ENCODE results near the gene LAT. TPM values are rescaled to one million over a fixed set of nuclear protein-coding genes. Genes with fewer than 3 reads are reported as not detected.

LAT gene
- polyA plus RNA-seq, 1 of the 3 experiments (the other 2 are of a cell fraction), result 8.0 TPM

DNA sequence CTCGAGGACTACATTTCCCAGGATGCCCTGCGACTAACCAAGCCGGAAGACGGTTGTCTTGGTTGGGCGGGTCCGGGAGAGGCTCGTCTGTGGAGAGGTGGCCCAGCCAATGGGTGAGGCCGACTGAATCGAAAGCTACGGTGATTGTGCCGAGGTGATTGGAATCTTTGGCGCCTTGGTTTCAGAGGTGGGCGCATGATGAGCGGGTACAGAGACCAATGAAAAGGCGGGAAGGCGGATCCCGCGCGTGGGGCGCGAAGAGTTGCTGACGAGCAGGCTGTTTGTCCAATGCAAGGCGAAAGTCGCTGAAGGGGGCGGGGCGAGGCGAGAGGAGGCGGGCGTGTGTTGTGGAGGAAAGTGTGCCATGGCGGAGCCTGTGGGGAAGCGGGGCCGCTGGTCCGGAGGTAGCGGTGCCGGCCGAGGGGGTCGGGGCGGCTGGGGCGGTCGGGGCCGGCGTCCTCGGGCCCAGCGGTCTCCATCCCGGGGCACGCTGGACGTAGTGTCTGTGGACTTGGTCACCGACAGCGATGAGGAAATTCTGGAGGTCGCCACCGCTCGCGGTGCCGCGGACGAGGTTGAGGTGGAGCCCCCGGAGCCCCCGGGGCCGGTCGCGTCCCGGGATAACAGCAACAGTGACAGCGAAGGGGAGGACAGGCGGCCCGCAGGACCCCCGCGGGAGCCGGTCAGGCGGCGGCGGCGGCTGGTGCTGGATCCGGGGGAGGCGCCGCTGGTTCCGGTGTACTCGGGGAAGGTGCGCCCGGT, 34.0 kb upstream of the LAT start, which contains the start of gene NFATC2IP:
Gene NFATC2IP, plus strand, starts transcription at position 290 of the 762 bp plus-strand sequence. Its CDS starts 75 bp downstream, at position 365.
- POLR2A ChIA-PET, result interaction anchor here (0.6 to 2.0 kb wide), 7 partner anchors 23 to 129 kb away, joined by 3 to 10 read pairs (median 4); partner anchors contain the start of gene SH2B1
- H3K9me3 ChIP-seq, result no peaks in the 10 kb centered on the region
- H3K79me2 ChIP-seq (ENCODE audit: insufficient read depth), result peaks cover 31% of the 10 kb centered on the region
- H4K20me1 ChIP-seq (ENCODE audit: insufficient read depth), result no peaks in the 10 kb centered on the region
- H3K4me2 ChIP-seq, result peak within 1 kb of the TSS; percentile 92
- WGBS (ENCODE audit: low lambda C conversion rate), result 2% methylated on average over 47 of the region's 79 CpGs
- H3K9ac ChIP-seq, result peak within 1 kb of the TSS; percentile 86
- no peaks in the 10 kb centered on the region for H3K9me2 ChIP-seq
- CTCF ChIA-PET, result interaction anchor here (0.7 to 1.8 kb wide), 4 partner anchors 23 to 105 kb away, joined by 3 to 8 read pairs (median 5); partner anchors contain the start of gene TUFM
- peaks cover 3% of the 10 kb centered on the region for H3F3A ChIP-seq (replicated peaks; ENCODE audit: insufficient read depth)
- peak within 1 kb of the TSS; percentile 68 to 93 for H3K4me3 ChIP-seq (ENCODE audit: low read depth in 2 of 2, low read length in 1 of 2)
- H3K27me3 ChIP-seq (ENCODE audit: insufficient read depth), result no peaks in the 10 kb centered on the region
- H3K36me3 ChIP-seq (replicated peaks in 1 of 2; ENCODE audit: control insufficient read depth in 1 of 2, insufficient read depth in 2 of 2, low read length in 1 of 2), result peaks cover 18 to 31% of the 10 kb centered on the region in 2 experiments
- peak; percentile 98 for DNase-seq
- H3K27ac ChIP-seq (ENCODE audit: low read depth in 2 of 2, low read length in 1 of 2), result peak within 1 kb of the TSS; percentile 45 to 69; a peak in 3 of 4 replicates
- peak within 1 kb of the TSS; percentile 95 for H2AFZ ChIP-seq (ENCODE audit: low read depth)
- peaks cover 5 to 8% of the 10 kb centered on the region in 2 experiments; a peak in 1 of 4 replicates for H3K4me1 ChIP-seq (ENCODE audit: control insufficient read depth in 1 of 2, insufficient read depth in 2 of 2, low read depth in 1 of 2, low read length in 1 of 2)
- peak; percentile 86 for TF ChIP-seq TAF1 (IDR thresholded peaks at IDR 0.05; ENCODE audit: borderline replicate concordance, low read depth, low read length)
- TF ChIP-seq YY1 (IDR thresholded peaks at IDR 0.05; ENCODE audit: low read depth), result peak; percentile 85
- no peak for TF ChIP-seq ZBTB33 (IDR thresholded peaks at IDR 0.05; ENCODE audit: borderline replicate concordance, low read depth)
- TF ChIP-seq, protein P1, sequence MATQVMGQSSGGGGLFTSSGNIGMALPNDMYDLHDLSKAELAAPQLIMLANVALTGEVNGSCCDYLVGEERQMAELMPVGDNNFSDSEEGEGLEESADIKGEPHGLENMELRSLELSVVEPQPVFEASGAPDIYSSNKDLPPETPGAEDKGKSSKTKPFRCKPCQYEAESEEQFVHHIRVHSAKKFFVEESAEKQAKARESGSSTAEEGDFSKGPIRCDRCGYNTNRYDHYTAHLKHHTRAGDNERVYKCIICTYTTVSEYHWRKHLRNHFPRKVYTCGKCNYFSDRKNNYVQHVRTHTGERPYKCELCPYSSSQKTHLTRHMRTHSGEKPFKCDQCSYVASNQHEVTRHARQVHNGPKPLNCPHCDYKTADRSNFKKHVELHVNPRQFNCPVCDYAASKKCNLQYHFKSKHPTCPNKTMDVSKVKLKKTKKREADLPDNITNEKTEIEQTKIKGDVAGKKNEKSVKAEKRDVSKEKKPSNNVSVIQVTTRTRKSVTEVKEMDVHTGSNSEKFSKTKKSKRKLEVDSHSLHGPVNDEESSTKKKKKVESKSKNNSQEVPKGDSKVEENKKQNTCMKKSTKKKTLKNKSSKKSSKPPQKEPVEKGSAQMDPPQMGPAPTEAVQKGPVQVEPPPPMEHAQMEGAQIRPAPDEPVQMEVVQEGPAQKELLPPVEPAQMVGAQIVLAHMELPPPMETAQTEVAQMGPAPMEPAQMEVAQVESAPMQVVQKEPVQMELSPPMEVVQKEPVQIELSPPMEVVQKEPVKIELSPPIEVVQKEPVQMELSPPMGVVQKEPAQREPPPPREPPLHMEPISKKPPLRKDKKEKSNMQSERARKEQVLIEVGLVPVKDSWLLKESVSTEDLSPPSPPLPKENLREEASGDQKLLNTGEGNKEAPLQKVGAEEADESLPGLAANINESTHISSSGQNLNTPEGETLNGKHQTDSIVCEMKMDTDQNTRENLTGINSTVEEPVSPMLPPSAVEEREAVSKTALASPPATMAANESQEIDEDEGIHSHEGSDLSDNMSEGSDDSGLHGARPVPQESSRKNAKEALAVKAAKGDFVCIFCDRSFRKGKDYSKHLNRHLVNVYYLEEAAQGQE (IDR thresholded peaks at IDR 0.05; ENCODE audit: low read depth, low read length), result no peak
- TF ChIP-seq SIN3A (IDR thresholded peaks at IDR 0.05; ENCODE audit: borderline replicate concordance, low read depth, low read length), result no peak; the same call in 1 of the 2 replicates
- TF ChIP-seq RFX5 (IDR thresholded peaks at IDR 0.05; ENCODE audit: low read length), result peak; percentile 70; the same call in 1 of the 2 replicates
- TF ChIP-seq MXI1 (IDR thresholded peaks at IDR 0.05; ENCODE audit: low read depth, low read length), result peak; percentile 77
- TF ChIP-seq CHD2 (IDR thresholded peaks at IDR 0.05; ENCODE audit: low read length, partially characterized antibody), result peak; percentile 97
- no peak for TF ChIP-seq NFIC (IDR thresholded peaks at IDR 0.05; ENCODE audit: borderline replicate concordance)
- TF ChIP-seq GATA2 (CRISPR knock-in tag; IDR thresholded peaks at IDR 0.05), result peak; percentile 69
- no peak for TF ChIP-seq FOXJ3 (CRISPR knock-in tag; IDR thresholded peaks at IDR 0.05)
- no peak for TF ChIP-seq JUND (IDR thresholded peaks at IDR 0.05)
- no peak for TF ChIP-seq FOXM1 (IDR thresholded peaks at IDR 0.05; ENCODE audit: low read depth)
- TF ChIP-seq POLR2AphosphoS5 (IDR thresholded peaks at IDR 0.05; ENCODE audit: low read depth, low read length), result no peak
- no peak for TF ChIP-seq EZH2phosphoT487 (IDR thresholded peaks at IDR 0.05; ENCODE audit: borderline replicate concordance, low read depth)
- 0 out of 2 replicates have a peak, but pooled peaks have one; percentile 15 for TF ChIP-seq MAX (IDR thresholded peaks at IDR 0.05; ENCODE audit: low read depth)
- TF ChIP-seq, protein P2, sequence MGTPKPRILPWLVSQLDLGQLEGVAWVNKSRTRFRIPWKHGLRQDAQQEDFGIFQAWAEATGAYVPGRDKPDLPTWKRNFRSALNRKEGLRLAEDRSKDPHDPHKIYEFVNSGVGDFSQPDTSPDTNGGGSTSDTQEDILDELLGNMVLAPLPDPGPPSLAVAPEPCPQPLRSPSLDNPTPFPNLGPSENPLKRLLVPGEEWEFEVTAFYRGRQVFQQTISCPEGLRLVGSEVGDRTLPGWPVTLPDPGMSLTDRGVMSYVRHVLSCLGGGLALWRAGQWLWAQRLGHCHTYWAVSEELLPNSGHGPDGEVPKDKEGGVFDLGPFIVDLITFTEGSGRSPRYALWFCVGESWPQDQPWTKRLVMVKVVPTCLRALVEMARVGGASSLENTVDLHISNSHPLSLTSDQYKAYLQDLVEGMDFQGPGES (IDR thresholded peaks at IDR 0.05; ENCODE audit: low read depth, low read length), result peak; percentile 89
- TF ChIP-seq TCF12 (IDR thresholded peaks at IDR 0.05), result no peak
- peak; percentile 94 for TF ChIP-seq ELF1 (IDR thresholded peaks at IDR 0.05)
- TF ChIP-seq GABPA (IDR thresholded peaks at IDR 0.05; ENCODE audit: low read depth), result peak; percentile 88
- no peak for TF ChIP-seq FOSL2 (IDR thresholded peaks at IDR 0.05; ENCODE audit: borderline replicate concordance, low read depth)
- TF ChIP-seq NRF1 (IDR thresholded peaks at IDR 0.05; ENCODE audit: low read depth, low read length), result no peak
- no peak for TF ChIP-seq TEAD4 (IDR thresholded peaks at IDR 0.05; ENCODE audit: borderline replicate concordance, insufficient read depth)
- TF ChIP-seq MEF2A (IDR thresholded peaks at IDR 0.05; ENCODE audit: borderline replicate concordance, low read depth), result no peak
- TF ChIP-seq EP300 (IDR thresholded peaks at IDR 0.05; ENCODE audit: borderline replicate concordance in 1 of 2, low read depth in 1 of 2, low read length in 1 of 2), result no peak
- TF ChIP-seq, protein P3, sequence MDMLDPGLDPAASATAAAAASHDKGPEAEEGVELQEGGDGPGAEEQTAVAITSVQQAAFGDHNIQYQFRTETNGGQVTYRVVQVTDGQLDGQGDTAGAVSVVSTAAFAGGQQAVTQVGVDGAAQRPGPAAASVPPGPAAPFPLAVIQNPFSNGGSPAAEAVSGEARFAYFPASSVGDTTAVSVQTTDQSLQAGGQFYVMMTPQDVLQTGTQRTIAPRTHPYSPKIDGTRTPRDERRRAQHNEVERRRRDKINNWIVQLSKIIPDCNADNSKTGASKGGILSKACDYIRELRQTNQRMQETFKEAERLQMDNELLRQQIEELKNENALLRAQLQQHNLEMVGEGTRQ (IDR thresholded peaks at IDR 0.05; ENCODE audit: borderline replicate concordance, low read depth, low read length), result no peak
